SK-N-SH treated with all-trans-retinoic acid at 6 μM for 48 hours (cell line): Measurements from ENCODE around the gene MGMT.

Experiments
- ATAC-seq: fragments of 200-7000 bp; cut with Tn5 transposase; 3 replicates; pipeline ENCODE4 v1.9.1; 2020; ENCODE audit warnings: mild to moderate bottlenecking, moderate library complexity
- ARNTL ChIP-seq: fragments of 450-650 bp; formaldehyde crosslinking; IDR thresholded peaks from 2 replicates; pipeline ENCODE4 v1.5.0; 2020; ENCODE audit warnings: low read depth, mild to moderate bottlenecking, moderate library complexity, borderline replicate concordance
- BACH2 ChIP-seq: fragments of 250-450 bp; sonication (Bioruptor Pico); IDR thresholded peaks from 2 replicates; pipeline ENCODE4 v1.9.0; 2021; ENCODE audit warnings: mild to moderate bottlenecking, borderline replicate concordance
- CSDC2 ChIP-seq: fragments of 250-450 bp; sonication (Bioruptor Pico); IDR thresholded peaks from 2 replicates; pipeline ENCODE4 v1.5.0; 2020; ENCODE audit warnings: mild to moderate bottlenecking, moderate library complexity
- CSRNP3 ChIP-seq: fragments of 250-450 bp; sonication (Bioruptor Pico); IDR thresholded peaks from 2 replicates; pipeline ENCODE4 v1.5.1; 2021; ENCODE audit warnings: mild to moderate bottlenecking, moderate library complexity
- ESRRG ChIP-seq: fragments of 250-450 bp; sonication (Bioruptor Pico); IDR thresholded peaks from 2 replicates; pipeline ENCODE4 v1.6.1; 2021; ENCODE audit warnings: mild to moderate bottlenecking
- ISL1 ChIP-seq: fragments of 250-450 bp; sonication (Bioruptor Pico); IDR thresholded peaks from 2 replicates; pipeline ENCODE4 v2.1.2; 2022; ENCODE audit warnings: mild to moderate bottlenecking, moderate library complexity
- OSR1 ChIP-seq: fragments of 250-450 bp; sonication (Bioruptor Pico); IDR thresholded peaks from 2 replicates; pipeline ENCODE4 v1.8.0; 2022; ENCODE audit warnings: moderate library complexity, mild to moderate bottlenecking, inconsistent platforms
- PATZ1 ChIP-seq: fragments of 250-450 bp; sonication (Bioruptor Pico); IDR thresholded peaks from 2 replicates; pipeline ENCODE4 v1.8.0; 2020; ENCODE audit warnings: mild to moderate bottlenecking, moderate library complexity, borderline replicate concordance
- POU6F1 ChIP-seq: fragments of 250-450 bp; sonication (Bioruptor Pico); IDR thresholded peaks from 2 replicates; pipeline ENCODE4 v1.8.0; 2021; ENCODE audit warnings: low read depth, mild to moderate bottlenecking, moderate library complexity, borderline replicate concordance
- PPARA ChIP-seq: fragments of 250-450 bp; sonication (Bioruptor Pico); IDR thresholded peaks from 2 replicates; pipeline ENCODE4 v1.5.0; 2020; ENCODE audit warnings: mild to moderate bottlenecking, borderline replicate concordance
- RARB ChIP-seq: fragments of 250-450 bp; sonication (Bioruptor Pico); IDR thresholded peaks from 2 replicates; pipeline ENCODE4 v1.8.0; 2021; ENCODE audit warnings: mild to moderate bottlenecking, moderate library complexity
- SNAI2 ChIP-seq: fragments of 250-450 bp; sonication (Bioruptor Pico); IDR thresholded peaks from 2 replicates; pipeline ENCODE4 v1.5.0; 2020; ENCODE audit warnings: mild to moderate bottlenecking, moderate library complexity
- TCF4 ChIP-seq: fragments of 250-450 bp; sonication (Bioruptor Pico); IDR thresholded peaks from 2 replicates; pipeline ENCODE4 v1.8.0; 2021; ENCODE audit warnings: mild to moderate bottlenecking, moderate library complexity, borderline replicate concordance
- TOX ChIP-seq: fragments of 250-450 bp; sonication (Bioruptor Pico); IDR thresholded peaks from 2 replicates; pipeline ENCODE4 v1.8.0; 2021; ENCODE audit warnings: mild to moderate bottlenecking, moderate library complexity, borderline replicate concordance
- TSHZ2 ChIP-seq: fragments of 250-450 bp; sonication (Bioruptor Pico); IDR thresholded peaks from 2 replicates; pipeline ENCODE4 v1.5.0; 2020; ENCODE audit warnings: mild to moderate bottlenecking, moderate library complexity
- ZC3H10 ChIP-seq: fragments of 250-450 bp; sonication (Bioruptor Pico); IDR thresholded peaks from 2 replicates; pipeline ENCODE4 v1.5.1; 2021; ENCODE audit warnings: mild to moderate bottlenecking, moderate library complexity
- ZFP3 ChIP-seq: fragments of 250-450 bp; sonication (Bioruptor Pico); IDR thresholded peaks from 2 replicates; pipeline ENCODE4 v1.5.0; 2020; ENCODE audit warnings: mild to moderate bottlenecking, moderate library complexity
- ZFP30 ChIP-seq: fragments of 450-650 bp; formaldehyde crosslinking; IDR thresholded peaks from 2 replicates; pipeline ENCODE4 v1.5.0; 2022; ENCODE audit warnings: mild to moderate bottlenecking, moderate library complexity
- ZNF565 ChIP-seq: fragments of 450-650 bp; formaldehyde crosslinking; conservative IDR thresholded peaks from 2 replicates; pipeline ENCODE4 v1.5.0; 2020; ENCODE audit warnings: low read depth, mild to moderate bottlenecking, moderate library complexity
- ZNF70 ChIP-seq: fragments of 450-650 bp; formaldehyde crosslinking; IDR thresholded peaks from 2 replicates; pipeline ENCODE4 v1.5.0; 2020; ENCODE audit warnings: mild to moderate bottlenecking, moderate library complexity
- ZNF8 ChIP-seq: fragments of 450-650 bp; formaldehyde crosslinking; IDR thresholded peaks from 2 replicates; pipeline ENCODE4 v1.5.0; 2020; ENCODE audit warnings: mild to moderate bottlenecking, moderate library complexity

Gene MGMT

GRCh38 chr10:129811208-129811607, 344.2 kb downstream of the MGMT start (continued):
- no peak for TF ChIP-seq PATZ1 (CRISPR knock-in tag)
- TF ChIP-seq ZNF8: no peak
- TF ChIP-seq ESRRG (CRISPR knock-in tag): no peak
- no peak for TF ChIP-seq TOX (CRISPR knock-in tag)
- TF ChIP-seq, all 23 proteins: peak for 0

- TF ChIP-seq RARB (no peak), SNAI2 (no peak), PATZ1 (CRISPR knock-in tag) (no peak), ZNF70 (CRISPR knock-in tag) (no peak), PPARA (no peak), ZFP30 (CRISPR knock-in tag) (no peak), OSR1 (CRISPR knock-in tag) (no peak), ZC3H10 (CRISPR knock-in tag) (no peak)
- no peak for ATAC-seq
Measured at GRCh38 chr10:129812398-129812797, 345.4 kb downstream of the MGMT start.

- no peak for TF ChIP-seq CSDC2 (CRISPR knock-in tag)
- no peak for TF ChIP-seq TCF4 (CRISPR knock-in tag)
- TF ChIP-seq PPARA: no peak
- no peak for TF ChIP-seq SNAI2
- TF ChIP-seq ZFP30 (CRISPR knock-in tag): no peak
- no peak for TF ChIP-seq ISL1
- TF ChIP-seq ZNF70 (CRISPR knock-in tag): no peak
- TF ChIP-seq ZNF8: no peak
- no peak for ATAC-seq
Measured at GRCh38 chr10:129814681-129815646, 347.9 kb downstream of the MGMT start.

- no peak for ATAC-seq
- TF ChIP-seq ARNTL (CRISPR knock-in tag) (no peak), PPARA (no peak), ISL1 (no peak), ZFP3 (no peak), PATZ1 (CRISPR knock-in tag) (no peak), SNAI2 (no peak), OSR1 (CRISPR knock-in tag) (no peak), BACH2 (CRISPR knock-in tag) (no peak), ESRRG (CRISPR knock-in tag) (no peak), CSRNP3 (CRISPR knock-in tag) (no peak), ZNF8 (no peak), ZNF565 (CRISPR knock-in tag) (no peak), POU6F1 (CRISPR knock-in tag) (no peak), TSHZ2 (no peak)
Measured at GRCh38 chr10:129815898-129816655, 349.0 kb downstream of the MGMT start.
